ENCODE results near the gene ATP6V0C.

DNA sequence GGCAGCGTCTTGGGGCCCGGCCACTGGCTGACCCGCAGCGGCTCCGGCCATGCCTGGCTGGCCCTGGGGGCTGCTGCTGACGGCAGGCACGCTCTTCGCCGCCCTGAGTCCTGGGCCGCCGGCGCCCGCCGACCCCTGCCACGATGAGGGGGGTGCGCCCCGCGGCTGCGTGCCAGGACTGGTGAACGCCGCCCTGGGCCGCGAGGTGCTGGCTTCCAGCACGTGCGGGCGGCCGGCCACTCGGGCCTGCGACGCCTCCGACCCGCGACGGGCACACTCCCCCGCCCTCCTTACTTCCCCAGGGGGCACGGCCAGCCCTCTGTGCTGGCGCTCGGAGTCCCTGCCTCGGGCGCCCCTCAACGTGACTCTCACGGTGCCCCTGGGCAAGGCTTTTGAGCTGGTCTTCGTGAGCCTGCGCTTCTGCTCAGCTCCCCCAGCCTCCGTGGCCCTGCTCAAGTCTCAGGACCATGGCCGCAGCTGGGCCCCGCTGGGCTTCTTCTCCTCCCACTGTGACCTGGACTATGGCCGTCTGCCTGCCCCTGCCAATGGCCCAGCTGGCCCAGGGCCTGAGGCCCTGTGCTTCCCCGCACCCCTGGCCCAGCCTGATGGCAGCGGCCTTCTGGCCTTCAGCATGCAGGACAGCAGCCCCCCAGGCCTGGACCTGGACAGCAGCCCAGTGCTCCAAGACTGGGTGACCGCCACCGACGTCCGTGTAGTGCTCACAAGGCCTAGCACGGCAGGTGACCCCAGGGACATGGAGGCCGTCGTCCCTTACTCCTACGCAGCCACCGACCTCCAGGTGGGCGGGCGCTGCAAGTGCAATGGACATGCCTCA lies 41.9 kb upstream of the ATP6V0C start:
- no peak for TF ChIP-seq EZH2phosphoT487 (IDR thresholded peaks at IDR 0.05; ENCODE audit: borderline replicate concordance)
- TF ChIP-seq, protein P1, sequence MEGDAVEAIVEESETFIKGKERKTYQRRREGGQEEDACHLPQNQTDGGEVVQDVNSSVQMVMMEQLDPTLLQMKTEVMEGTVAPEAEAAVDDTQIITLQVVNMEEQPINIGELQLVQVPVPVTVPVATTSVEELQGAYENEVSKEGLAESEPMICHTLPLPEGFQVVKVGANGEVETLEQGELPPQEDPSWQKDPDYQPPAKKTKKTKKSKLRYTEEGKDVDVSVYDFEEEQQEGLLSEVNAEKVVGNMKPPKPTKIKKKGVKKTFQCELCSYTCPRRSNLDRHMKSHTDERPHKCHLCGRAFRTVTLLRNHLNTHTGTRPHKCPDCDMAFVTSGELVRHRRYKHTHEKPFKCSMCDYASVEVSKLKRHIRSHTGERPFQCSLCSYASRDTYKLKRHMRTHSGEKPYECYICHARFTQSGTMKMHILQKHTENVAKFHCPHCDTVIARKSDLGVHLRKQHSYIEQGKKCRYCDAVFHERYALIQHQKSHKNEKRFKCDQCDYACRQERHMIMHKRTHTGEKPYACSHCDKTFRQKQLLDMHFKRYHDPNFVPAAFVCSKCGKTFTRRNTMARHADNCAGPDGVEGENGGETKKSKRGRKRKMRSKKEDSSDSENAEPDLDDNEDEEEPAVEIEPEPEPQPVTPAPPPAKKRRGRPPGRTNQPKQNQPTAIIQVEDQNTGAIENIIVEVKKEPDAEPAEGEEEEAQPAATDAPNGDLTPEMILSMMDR (conservative IDR thresholded peaks at IDR 0.05; ENCODE audit: low read length): no peak
